ENCODE measurements around the gene C2orf72. TPM values are rescaled to one million over a fixed set of nuclear protein-coding genes. Genes with fewer than 3 reads are reported as not detected.

C2orf72 gene
- total and polyA plus RNA-seq, 2 donors (not counting 1 experiment from before 2014, with no cell fraction given): 0.33 to 1.9 TPM

DNA sequence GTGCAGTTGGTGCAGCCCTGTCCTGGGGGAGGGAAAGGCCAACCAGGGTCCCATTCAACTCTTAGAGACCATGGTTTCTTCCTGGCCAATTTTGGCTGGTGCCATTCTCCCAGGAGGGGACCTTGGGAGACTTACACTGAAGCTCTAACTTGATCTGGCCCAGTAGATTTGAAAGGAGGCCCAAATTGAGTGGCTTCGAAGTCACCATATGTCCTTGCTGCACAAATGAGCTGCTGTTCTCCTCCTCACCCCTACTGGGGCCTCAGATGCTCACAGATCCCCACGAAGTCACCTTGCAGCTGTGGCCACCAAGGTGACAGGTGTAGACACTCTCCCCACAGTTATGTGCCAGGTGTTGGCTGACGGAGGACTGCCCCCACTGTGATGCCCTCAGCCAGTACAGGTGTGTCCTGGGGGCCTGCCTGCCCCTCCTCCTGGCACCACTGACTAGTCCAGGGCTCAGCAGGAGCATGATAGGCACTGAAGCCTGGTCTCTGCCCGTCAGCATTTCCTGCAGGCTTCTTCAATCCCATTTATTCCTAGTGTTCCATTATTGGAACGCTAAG lies 4.7 kb upstream of the C2orf72 start:
- TF ChIP-seq CTCF (conservative IDR thresholded peaks at IDR 0.05 in 1 of 2, IDR thresholded peaks at IDR 0.05 in 1 of 2; ENCODE audit: low read depth in 1 of 2, low read length in 2 of 2) (no peak), EZH2 (IDR thresholded peaks at IDR 0.05; ENCODE audit: low read length, missing control alignments) (no peak)
- Histone ChIP-seq H3K4me2 (ENCODE audit: extremely low read depth, insufficient read depth, low read length) (no peak overlapping the region), H3K27ac (ENCODE audit: insufficient read depth, low read length) (no peak overlapping the region), H3K4me1 (ENCODE audit: control insufficient read depth, extremely low read depth, insufficient read depth, low read length) (no peaks in the 10 kb centered on the region), H3K9ac (ENCODE audit: insufficient read depth, low read length) (no peak overlapping the region), H3K9me3 (ENCODE audit: control insufficient read depth, insufficient read depth, low read depth, low read length) (no peaks in the 10 kb centered on the region), H3K4me3 (replicated peaks in 1 of 4; ENCODE audit: control extremely low read depth in 1 of 4, insufficient read depth in 1 of 4, low read depth in 3 of 4, low read length in 4 of 4) (no peak overlapping the region), H3K79me2 (ENCODE audit: control insufficient read depth, insufficient read depth, low read length) (no peaks in the 10 kb centered on the region), H3K36me3 (ENCODE audit: control insufficient read depth, insufficient read depth, low read length) (no peaks in the 10 kb centered on the region), H2AFZ (ENCODE audit: low read length) (no peak overlapping the region), H4K20me1 (ENCODE audit: control insufficient read depth, extremely low read depth, insufficient read depth, low read length) (no peaks in the 10 kb centered on the region), H3K27me3 (ENCODE audit: control insufficient read depth, insufficient read depth, low read length) (peaks cover 26% of the 10 kb centered on the region)
- no peak for DNase-seq (ENCODE audit: low read depth in 2 of 2)

GRCh38 chr2:231033147-231034132 lies 3.9 kb upstream of the C2orf72 start:
- no peak overlapping the region for H2AFZ ChIP-seq (ENCODE audit: low read length)
- no peak for TF ChIP-seq EZH2 (IDR thresholded peaks at IDR 0.05; ENCODE audit: low read length, missing control alignments)
- no peak for TF ChIP-seq CTCF (conservative IDR thresholded peaks at IDR 0.05 in 1 of 2, IDR thresholded peaks at IDR 0.05 in 1 of 2; ENCODE audit: low read depth in 1 of 2, low read length in 2 of 2)

DNA sequence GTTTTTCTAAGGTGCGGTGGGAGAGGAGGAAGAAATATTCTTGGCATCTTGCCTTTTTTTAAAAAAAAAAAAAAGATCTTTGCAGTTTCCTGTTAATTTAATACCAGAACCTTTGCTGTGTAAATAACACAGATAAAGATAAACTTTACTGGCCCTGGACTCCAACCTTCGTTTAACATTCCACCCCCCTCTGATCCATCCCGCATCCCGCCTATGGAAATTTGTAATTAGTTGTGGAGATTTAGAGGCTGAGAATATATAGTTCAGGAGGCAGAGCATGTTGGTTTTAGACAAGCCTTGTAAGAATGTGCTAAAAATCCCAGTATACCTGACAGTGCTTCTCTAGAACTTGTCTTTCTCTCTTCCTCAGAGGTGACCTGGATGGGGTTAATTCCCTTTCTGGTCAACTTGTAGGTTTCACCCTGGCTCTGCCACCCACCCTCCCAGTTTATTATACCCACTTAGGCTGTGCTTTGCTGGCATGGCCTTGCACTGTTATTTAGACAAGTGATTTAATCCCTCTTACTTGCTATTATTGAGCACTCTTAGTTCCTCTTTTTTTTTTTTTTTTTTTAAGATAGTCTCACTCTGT lies 2.9 kb upstream of the C2orf72 start:
- H3K9me3 ChIP-seq (ENCODE audit: control insufficient read depth, insufficient read depth, low read depth, low read length): no peaks in the 10 kb centered on the region
- H3K79me2 ChIP-seq (ENCODE audit: control insufficient read depth, insufficient read depth, low read length): no peaks in the 10 kb centered on the region
- H4K20me1 ChIP-seq (ENCODE audit: control insufficient read depth, extremely low read depth, insufficient read depth, low read length): no peaks in the 10 kb centered on the region
- H3K36me3 ChIP-seq (ENCODE audit: control insufficient read depth, insufficient read depth, low read length): no peaks in the 10 kb centered on the region
- no peak overlapping the region for H3K4me3 ChIP-seq (replicated peaks in 1 of 4; ENCODE audit: control extremely low read depth in 1 of 4, insufficient read depth in 1 of 4, low read depth in 3 of 4, low read length in 4 of 4)
- H3K4me1 ChIP-seq (ENCODE audit: control insufficient read depth, extremely low read depth, insufficient read depth, low read length): no peaks in the 10 kb centered on the region
- H3K4me2 ChIP-seq (ENCODE audit: extremely low read depth, insufficient read depth, low read length): no peak overlapping the region
- no peak for TF ChIP-seq CTCF (conservative IDR thresholded peaks at IDR 0.05 in 1 of 2, IDR thresholded peaks at IDR 0.05 in 1 of 2; ENCODE audit: low read depth in 1 of 2, low read length in 2 of 2)
- no peak for TF ChIP-seq EZH2 (IDR thresholded peaks at IDR 0.05; ENCODE audit: low read length, missing control alignments)
- no peak for DNase-seq (ENCODE audit: low read depth in 2 of 2)
- H2AFZ ChIP-seq (ENCODE audit: low read length): no peak overlapping the region
- no peak overlapping the region for H3K27ac ChIP-seq (ENCODE audit: insufficient read depth, low read length)
- peaks cover 30% of the 10 kb centered on the region for H3K27me3 ChIP-seq (ENCODE audit: control insufficient read depth, insufficient read depth, low read length)
- H3K9ac ChIP-seq (ENCODE audit: insufficient read depth, low read length): no peak overlapping the region

More at GRCh38 chr2:231033147-231034132, 3.9 kb upstream of the C2orf72 start:
- Histone ChIP-seq H3K79me2 (ENCODE audit: control insufficient read depth, insufficient read depth, low read length) (no peaks in the 10 kb centered on the region), H3K27ac (ENCODE audit: insufficient read depth, low read length) (no peak overlapping the region), H3K9me3 (ENCODE audit: control insufficient read depth, insufficient read depth, low read depth, low read length) (no peaks in the 10 kb centered on the region), H4K20me1 (ENCODE audit: control insufficient read depth, extremely low read depth, insufficient read depth, low read length) (no peaks in the 10 kb centered on the region), H3K36me3 (ENCODE audit: control insufficient read depth, insufficient read depth, low read length) (no peaks in the 10 kb centered on the region), H3K4me2 (ENCODE audit: extremely low read depth, insufficient read depth, low read length) (no peak overlapping the region), H3K4me1 (ENCODE audit: control insufficient read depth, extremely low read depth, insufficient read depth, low read length) (no peaks in the 10 kb centered on the region), H3K27me3 (ENCODE audit: control insufficient read depth, insufficient read depth, low read length) (peaks cover 27% of the 10 kb centered on the region), H3K4me3 (replicated peaks in 1 of 4; ENCODE audit: control extremely low read depth in 1 of 4, insufficient read depth in 1 of 4, low read depth in 3 of 4, low read length in 4 of 4) (no peak overlapping the region), H3K9ac (ENCODE audit: insufficient read depth, low read length) (no peak overlapping the region)
- DNase-seq (ENCODE audit: low read depth in 2 of 2): no peak

Data from fibroblast of lung (primary cell).